IPS-20b (cell line): ENCODE results near the gene ZG16B.

Source experiments
- H3K27ac ChIP-seq: one replicate; pipeline ENCODE4 v1.5.1; 2013; ENCODE audit warnings: low read length
- H3K27me3 ChIP-seq: 2 replicates; pipeline ENCODE4 v1.6.1; 2013; ENCODE audit warnings: mild to moderate bottlenecking, low read length, inconsistent platforms; ENCODE audit not compliant: insufficient read depth
- H3K36me3 ChIP-seq: 2 replicates; pipeline ENCODE4 v1.6.1; 2013; ENCODE audit warnings: low read depth, mild to moderate bottlenecking, inconsistent platforms, low read length, moderate library complexity; ENCODE audit not compliant: insufficient read depth
- H3K4me1 ChIP-seq: 2 replicates; pipeline ENCODE4 v1.6.1; 2013; ENCODE audit warnings: mild to moderate bottlenecking, control low read depth, inconsistent platforms, low read length, moderate library complexity; ENCODE audit not compliant: insufficient read depth
- H3K4me3 ChIP-seq: 2 replicates; pipeline ENCODE4 v1.5.1; 2013; ENCODE audit warnings: mild to moderate bottlenecking, low read length, inconsistent platforms
- H3K9ac ChIP-seq: 2 replicates; pipeline ENCODE4 v1.6.1; 2013; ENCODE audit warnings: low read depth, mild to moderate bottlenecking, inconsistent platforms, low read length, moderate library complexity
- H3K9me3 ChIP-seq: 2 replicates; pipeline ENCODE4 v1.6.1; 2013; ENCODE audit warnings: mild to moderate bottlenecking, low read depth, low read length, inconsistent platforms; ENCODE audit not compliant: insufficient read depth

ZG16B gene

DNA sequence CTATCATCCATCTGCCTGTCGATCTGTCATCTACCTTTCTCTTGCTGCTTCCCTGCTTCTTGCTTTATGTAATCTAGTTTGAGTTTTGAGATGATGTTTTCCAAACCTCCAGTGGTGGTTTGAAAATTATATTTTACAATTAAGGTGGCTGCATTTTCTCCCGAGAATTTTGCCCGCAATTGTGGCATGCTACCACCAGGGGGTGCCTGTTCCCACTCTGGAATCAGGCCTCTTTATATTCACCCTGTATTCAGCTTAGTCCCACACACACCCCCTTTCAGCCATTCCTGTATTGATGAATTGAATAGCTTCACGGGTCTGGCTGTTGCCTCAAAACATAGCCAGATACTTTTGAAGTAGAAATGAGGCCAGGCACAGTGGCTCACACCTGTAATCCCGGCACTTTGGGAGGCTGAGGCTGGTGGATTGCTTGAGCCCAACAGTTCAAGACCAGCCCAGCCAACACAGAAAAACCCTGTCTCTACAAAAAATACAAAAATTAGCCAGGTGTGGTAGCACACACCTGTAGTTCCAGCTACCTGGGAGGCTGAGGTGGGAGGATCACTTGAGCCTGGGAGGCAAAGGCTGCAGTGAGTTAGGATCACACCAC, 24.7 kb downstream of the ZG16B start:
- H3K4me3 ChIP-seq = no peak overlapping the region
- H3K36me3 ChIP-seq = no peaks in the 10 kb centered on the region
- H3K9ac ChIP-seq = no peak overlapping the region
- no peak overlapping the region for H3K27ac ChIP-seq
- peaks cover 11% of the 10 kb centered on the region for H3K9me3 ChIP-seq
- peaks cover 29% of the 10 kb centered on the region for H3K27me3 ChIP-seq
- no peaks in the 10 kb centered on the region for H3K4me1 ChIP-seq

DNA sequence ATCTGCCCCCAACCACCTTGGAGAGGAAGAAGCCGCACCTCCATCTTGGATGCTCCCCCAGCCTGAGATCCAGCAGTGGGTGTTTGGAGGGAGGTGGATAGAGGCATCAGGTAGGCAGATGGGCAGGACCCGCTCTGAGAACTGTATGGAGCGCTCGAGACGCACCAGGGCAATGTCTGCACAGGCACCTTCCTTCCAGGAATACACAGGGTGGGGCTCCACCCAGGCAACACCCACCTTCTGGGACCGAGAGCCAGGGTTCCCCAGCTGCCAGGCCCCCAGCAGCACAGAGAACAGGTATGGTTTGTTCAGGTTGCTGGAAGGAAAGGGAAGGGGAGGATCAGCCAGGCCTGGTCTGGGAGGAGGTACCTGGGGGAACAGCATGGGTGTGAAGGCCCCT, 25.4 kb downstream of the ZG16B start:
- H3K36me3 ChIP-seq = no peaks in the 10 kb centered on the region
- H3K4me1 ChIP-seq = no peaks in the 10 kb centered on the region
- H3K9me3 ChIP-seq = peaks cover 11% of the 10 kb centered on the region
- H3K4me3 ChIP-seq = no peak overlapping the region
- peaks cover 33% of the 10 kb centered on the region for H3K27me3 ChIP-seq
- no peak overlapping the region for H3K9ac ChIP-seq
- H3K27ac ChIP-seq = no peak overlapping the region

DNA sequence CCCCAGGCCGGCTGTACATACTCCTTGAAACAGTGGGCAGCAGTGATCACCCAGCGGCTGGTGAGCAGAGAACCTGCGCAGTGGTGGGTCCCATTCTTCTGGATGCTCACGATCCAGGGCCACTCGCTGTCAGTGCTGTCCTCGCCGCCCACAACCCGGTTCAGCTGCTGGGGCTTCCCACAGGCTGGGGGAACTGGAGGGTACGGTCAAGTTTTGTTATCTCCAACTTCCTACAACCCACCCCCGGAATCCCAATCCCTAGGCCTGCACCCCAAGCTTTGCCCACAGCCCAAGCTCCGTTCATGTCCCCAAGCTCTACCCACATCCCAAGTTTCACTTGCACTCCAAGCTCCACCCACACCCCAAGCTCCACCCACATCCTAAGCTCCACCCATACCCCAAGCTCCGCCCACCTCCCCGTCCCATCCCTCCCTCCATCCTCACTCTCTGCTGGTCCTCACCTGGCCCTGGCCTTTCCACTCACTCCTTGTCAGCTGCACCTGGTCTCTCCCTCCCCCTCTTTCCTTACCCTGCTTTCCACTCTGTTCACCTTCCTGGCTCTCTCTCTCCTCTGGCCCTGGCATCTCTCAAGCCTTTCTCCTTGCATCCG, 26.1 kb downstream of the ZG16B start:
- H3K4me3 ChIP-seq = no peak overlapping the region
- no peaks in the 10 kb centered on the region for H3K36me3 ChIP-seq
- H3K27ac ChIP-seq = no peak overlapping the region
- peaks cover 15% of the 10 kb centered on the region for H3K9me3 ChIP-seq
- peaks cover 33% of the 10 kb centered on the region for H3K27me3 ChIP-seq
- H3K4me1 ChIP-seq = no peaks in the 10 kb centered on the region
- no peak overlapping the region for H3K9ac ChIP-seq

GRCh38 chr16:2856686-2857450, 26.8 kb downstream of the ZG16B start:
- no peak overlapping the region for H3K9ac ChIP-seq
- peaks cover 16% of the 10 kb centered on the region for H3K9me3 ChIP-seq
- H3K27ac ChIP-seq = no peak overlapping the region
- peaks cover 33% of the 10 kb centered on the region for H3K27me3 ChIP-seq
- peak overlapping the region; percentile 64; the same call in 1 of the 2 replicates for H3K4me3 ChIP-seq
- no peaks in the 10 kb centered on the region for H3K36me3 ChIP-seq
- H3K4me1 ChIP-seq = no peaks in the 10 kb centered on the region

DNA sequence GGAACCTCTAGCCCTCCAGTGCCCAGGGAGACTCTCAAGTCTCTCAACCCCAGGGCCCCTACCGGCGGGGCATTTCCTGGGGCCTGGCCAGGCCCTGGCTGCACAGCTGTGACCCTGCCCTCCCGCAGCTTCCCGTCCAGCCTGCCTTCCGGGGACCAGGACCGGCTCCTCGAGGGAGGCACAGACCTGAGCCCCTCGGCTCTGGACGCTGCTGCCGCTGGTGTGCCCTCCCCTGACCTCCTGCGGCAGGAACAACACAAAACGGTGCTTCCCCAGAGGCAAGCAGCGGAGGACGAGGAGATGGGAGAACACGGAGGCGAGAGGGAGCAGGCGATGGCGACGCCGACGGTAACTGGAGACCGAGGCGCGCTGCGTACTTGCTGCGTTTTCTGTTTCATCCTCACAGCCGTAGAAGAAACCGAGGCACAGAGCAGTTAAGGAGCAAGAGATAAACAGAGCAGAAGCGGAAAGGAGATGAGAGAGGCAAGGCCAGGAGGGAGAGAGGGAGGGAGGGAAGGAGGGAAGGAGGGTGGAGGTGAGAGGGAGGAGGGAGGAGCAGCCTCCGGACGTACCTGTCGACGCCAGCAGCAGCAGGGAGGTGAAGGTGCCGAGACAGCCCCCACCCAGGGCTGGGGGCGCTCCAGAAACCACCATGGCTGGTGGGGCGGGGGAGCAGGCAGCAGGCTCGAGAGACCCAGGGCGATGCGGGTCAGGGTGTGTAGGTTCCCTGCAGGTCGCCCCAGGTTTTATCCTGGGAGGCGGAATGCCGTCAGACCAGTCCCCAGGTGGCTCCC, 27.5 kb downstream of the ZG16B start, which contains the start of gene PRSS22:
TSS of gene PRSS22 (minus strand) at position 720 of the 794 bp plus-strand sequence. CDS start at position 654, 66 bp downstream.
- Histone ChIP-seq H3K4me3 (peak within 1 kb of the TSS; percentile 64), H3K9ac (no peak within 1 kb of the TSS; the same call in 1 of the 2 replicates), H3K27ac (no peak within 1 kb of the TSS), H3K27me3 (peaks cover 33% of the 10 kb centered on the region), H3K36me3 (no peaks in the 10 kb centered on the region), H3K9me3 (peaks cover 16% of the 10 kb centered on the region), H3K4me1 (no peaks in the 10 kb centered on the region)

GRCh38 chr16:2858245-2859025, 28.3 kb downstream of the ZG16B start:
- Histone ChIP-seq H3K36me3 (no peaks in the 10 kb centered on the region), H3K4me1 (no peaks in the 10 kb centered on the region), H3K27me3 (peaks cover 35% of the 10 kb centered on the region), H3K4me3 (peak overlapping the region; percentile 64; the same call in 1 of the 2 replicates), H3K9ac (no peak overlapping the region), H3K9me3 (peaks cover 16% of the 10 kb centered on the region), H3K27ac (no peak overlapping the region)

- H3K4me3 ChIP-seq = no peak overlapping the region
- H3K9me3 ChIP-seq = 0 out of 2 replicates have a peak, but pooled peaks cover 5% of the 10 kb centered on the region
- no peak overlapping the region for H3K27ac ChIP-seq
- peaks cover 48% of the 10 kb centered on the region for H3K27me3 ChIP-seq
- H3K9ac ChIP-seq = no peak overlapping the region
- no peaks in the 10 kb centered on the region for H3K4me1 ChIP-seq
- no peaks in the 10 kb centered on the region for H3K36me3 ChIP-seq
Measured at GRCh38 chr16:2859686-2860265, 29.7 kb downstream of the ZG16B start.

- peaks cover 60% of the 10 kb centered on the region for H3K27me3 ChIP-seq
Measured at GRCh38 chr16:2860826-2861567, 30.9 kb downstream of the ZG16B start.

GRCh38 chr16:2865651-2866050, 35.5 kb downstream of the ZG16B start:
- Histone ChIP-seq H3K27me3 (peaks cover 54% of the 10 kb centered on the region), H3K4me1 (peaks cover 4% of the 10 kb centered on the region; the same call in 1 of the 2 replicates), H3K27ac (no peak overlapping the region), H3K9me3 (0 out of 2 replicates have a peak, but pooled peaks cover 5% of the 10 kb centered on the region), H3K36me3 (no peaks in the 10 kb centered on the region), H3K9ac (no peak overlapping the region), H3K4me3 (no peak overlapping the region)

More at GRCh38 chr16:2860826-2861567, 30.9 kb downstream of the ZG16B start:
- Histone ChIP-seq H3K9ac (no peak overlapping the region), H3K4me3 (no peak overlapping the region), H3K9me3 (0 out of 2 replicates have a peak, but pooled peaks cover 5% of the 10 kb centered on the region), H3K36me3 (no peaks in the 10 kb centered on the region), H3K4me1 (no peaks in the 10 kb centered on the region), H3K27ac (no peak overlapping the region)

- H3K27ac ChIP-seq = no peak overlapping the region
- H3K9ac ChIP-seq = no peak overlapping the region
- peaks cover 4% of the 10 kb centered on the region; the same call in 1 of the 2 replicates for H3K4me1 ChIP-seq
- H3K36me3 ChIP-seq = no peaks in the 10 kb centered on the region
- H3K9me3 ChIP-seq = no peaks in the 10 kb centered on the region
- peaks cover 62% of the 10 kb centered on the region for H3K27me3 ChIP-seq
- no peak overlapping the region for H3K4me3 ChIP-seq
Measured at GRCh38 chr16:2866431-2866830, 36.3 kb downstream of the ZG16B start.
